ENCODE data around the gene ABCB8.

Gene ABCB8

DNA sequence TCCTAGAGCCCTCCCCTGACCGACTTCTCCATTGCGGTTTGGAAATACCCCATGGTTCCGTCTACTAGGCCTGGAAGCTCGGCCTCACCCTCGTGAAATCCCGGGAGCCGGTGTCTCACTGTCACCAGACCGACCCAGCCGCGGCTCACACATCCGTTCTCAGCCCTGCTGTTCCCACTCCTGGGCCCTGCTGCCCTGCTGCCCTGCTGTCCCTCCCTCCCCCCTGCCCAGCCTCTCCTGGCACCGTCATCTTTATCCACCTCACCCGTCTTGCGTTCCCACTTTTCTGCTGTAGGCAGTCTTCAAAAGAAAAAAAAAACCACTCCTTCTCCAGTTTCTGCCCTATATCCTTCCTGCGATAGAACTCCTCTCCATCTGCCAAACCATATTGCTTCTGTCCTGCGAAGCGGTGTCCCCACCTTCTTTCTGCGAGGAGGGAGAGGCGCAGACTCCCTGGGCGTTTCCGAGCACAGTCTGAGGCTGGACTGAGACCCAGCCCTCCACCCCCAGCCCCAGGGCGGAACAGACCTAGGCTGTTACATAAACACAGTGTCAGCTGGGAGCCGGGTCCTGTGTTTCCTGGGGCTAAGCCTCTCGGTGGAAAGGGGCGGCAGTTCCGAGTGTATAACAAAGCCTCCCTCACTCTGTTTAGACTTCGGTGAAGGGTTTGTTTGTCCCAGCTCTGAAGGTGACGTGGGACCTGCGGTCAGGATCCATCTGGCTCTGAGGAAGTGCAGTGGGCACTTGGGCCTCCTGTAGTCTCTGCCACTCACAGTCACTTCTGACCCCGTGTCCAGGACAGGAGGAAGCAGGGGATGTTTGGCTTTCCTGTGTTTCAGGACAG is 60.8 kb downstream of the ABCB8 start:
- DNase-seq = no peak

- no peak for DNase-seq
Observed at GRCh38 chr7:151089893-151090730, 61.9 kb downstream of the ABCB8 start.

DNA sequence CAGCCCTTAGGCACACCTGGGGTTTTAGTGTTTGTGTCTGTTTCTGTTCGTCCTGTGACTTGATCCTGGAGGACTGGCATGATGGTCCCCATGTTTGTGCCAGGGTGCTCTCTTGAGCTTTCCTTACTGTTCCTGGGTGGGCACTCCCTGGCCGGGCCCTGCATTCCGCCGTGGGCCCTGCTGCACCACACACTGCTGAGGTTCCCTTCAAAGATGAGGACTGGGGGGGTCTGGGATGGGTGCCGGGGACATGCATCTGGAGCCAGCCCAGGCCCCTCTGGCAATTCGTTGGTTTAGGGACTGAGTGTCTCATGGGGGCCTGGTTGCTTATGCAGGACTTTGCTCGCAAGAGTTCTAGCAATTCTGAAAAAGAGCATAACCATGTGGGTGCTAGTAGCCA is 62.8 kb downstream of the ABCB8 start:
- no peak for DNase-seq

GRCh38 chr7:151091431-151091830 is 63.2 kb downstream of the ABCB8 start:
- no peak for DNase-seq

- no peak for DNase-seq
Observed at GRCh38 chr7:151091988-151092387, 63.7 kb downstream of the ABCB8 start.

- no peak for DNase-seq
Observed at GRCh38 chr7:151093748-151094147, 65.5 kb downstream of the ABCB8 start.

GRCh38 chr7:151094675-151095074 is 66.4 kb downstream of the ABCB8 start:
- DNase-seq = no peak

DNA sequence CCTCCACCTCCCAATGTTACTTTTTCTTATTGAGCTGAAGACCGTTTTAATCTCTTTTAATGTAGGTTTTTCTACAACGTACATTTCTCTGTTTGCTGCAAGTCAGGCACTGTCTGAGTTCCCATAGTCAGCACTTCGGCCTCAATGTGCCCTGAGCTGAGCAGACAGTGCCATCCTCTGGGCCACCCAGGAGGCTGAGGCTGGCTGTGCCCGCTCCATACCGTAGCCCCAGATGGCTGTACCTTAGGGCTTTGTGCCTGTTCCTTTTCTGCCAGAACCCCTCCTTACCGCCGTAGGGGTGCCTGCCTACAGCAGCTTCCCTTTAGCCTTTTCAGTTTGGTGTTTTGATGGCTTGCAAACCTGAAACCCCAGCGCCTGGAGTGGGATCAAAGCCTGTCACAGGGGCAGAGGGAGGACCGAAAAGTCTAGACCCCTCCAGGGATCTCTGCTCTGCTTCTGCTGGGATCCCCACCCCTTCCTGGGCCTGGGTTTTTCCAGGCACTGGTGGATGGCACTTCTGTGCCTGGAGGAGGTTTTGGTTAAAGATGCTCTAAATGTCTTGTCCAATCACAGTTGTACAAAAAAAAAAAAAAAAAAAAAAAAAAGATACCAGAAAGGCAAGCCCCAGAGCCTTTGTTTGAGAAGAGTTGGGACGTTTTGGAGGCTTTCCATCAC is 67.0 kb downstream of the ABCB8 start:
- DNase-seq = no peak

DNA sequence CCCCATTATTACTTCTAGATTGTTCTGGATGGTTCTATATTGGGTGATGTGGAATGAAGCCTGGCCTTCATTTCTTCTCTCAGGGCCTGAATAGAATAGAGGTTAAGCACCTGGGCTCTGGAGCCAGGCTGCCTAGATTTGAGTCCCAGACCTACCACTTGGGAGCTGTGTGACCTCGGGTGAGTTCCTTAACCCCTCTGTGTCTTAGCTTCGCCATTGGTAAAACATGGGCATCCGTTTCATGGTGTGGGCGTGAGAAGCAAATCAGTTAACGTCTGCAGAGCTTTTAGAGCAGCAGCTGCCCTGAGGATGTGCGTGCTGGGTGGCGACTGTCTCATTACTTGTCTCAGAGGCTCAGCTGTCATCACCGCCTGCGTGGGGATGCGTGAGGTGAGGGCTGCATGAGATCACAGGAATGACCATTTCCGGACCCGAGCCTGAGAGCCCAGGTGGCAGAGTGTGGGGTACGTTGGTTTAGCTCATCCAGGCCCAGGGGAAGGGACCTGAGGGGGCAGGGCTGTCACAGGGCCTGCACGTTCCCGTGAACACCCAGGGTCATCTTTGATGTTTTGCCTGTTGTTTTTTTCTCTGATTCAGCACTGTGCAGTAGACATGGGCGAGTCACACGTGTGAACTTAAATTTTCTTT is 67.7 kb downstream of the ABCB8 start:
- DNase-seq = no peak

Measured in activated CD8-positive, alpha-beta memory T cell treated with anti-CD3 and anti-CD28 coated beads, Interleukin-2, amount 50 U/mL, for 4 hours (primary cell).